Measurements from ENCODE around the gene HTR4.
"Not testable (repeated sequence)": the region's sequence is repeated elsewhere in the genome, so short reads cannot be mapped to it uniquely, and the experiment has no call there.

The HTR4 gene

DNA sequence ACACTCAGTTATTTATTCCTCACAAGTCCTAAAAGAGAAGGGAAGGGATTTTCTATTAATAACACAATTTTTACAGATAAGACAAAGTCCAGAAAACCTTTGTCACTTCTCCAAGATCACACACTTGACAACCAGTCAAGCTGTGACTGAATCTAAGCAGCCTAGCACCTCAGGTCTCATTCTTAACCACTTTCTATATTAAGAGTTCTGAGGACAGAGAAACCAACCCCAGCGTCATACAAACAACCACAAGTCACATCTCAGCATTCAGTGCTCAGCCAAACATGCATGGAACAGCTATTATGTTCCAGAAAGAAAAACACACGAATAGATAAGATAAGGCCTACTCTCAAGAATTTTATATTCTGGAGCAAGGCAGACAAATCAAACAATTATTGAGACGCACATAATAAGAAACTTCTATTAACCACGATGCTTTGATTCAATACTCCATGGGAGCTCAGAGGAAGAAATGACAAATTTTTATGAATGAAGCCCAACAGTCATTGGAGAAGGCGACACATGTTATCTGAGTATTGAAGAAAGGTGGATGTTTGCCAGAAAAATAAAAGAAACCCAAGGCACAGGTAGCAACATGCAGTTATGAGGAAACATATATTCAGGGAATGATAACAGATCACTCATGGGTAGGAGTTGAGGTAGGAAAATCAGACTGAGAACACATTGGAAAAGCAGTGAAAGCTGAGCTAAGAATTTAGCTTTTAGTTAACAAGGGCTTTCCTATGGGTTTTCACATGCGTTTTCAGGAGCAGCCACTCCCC is 113.1 kb downstream of the HTR4 start:
- H3K4me3 ChIP-seq (ENCODE audit: low read length), result no peak overlapping the region
- TF ChIP-seq, protein P1, sequence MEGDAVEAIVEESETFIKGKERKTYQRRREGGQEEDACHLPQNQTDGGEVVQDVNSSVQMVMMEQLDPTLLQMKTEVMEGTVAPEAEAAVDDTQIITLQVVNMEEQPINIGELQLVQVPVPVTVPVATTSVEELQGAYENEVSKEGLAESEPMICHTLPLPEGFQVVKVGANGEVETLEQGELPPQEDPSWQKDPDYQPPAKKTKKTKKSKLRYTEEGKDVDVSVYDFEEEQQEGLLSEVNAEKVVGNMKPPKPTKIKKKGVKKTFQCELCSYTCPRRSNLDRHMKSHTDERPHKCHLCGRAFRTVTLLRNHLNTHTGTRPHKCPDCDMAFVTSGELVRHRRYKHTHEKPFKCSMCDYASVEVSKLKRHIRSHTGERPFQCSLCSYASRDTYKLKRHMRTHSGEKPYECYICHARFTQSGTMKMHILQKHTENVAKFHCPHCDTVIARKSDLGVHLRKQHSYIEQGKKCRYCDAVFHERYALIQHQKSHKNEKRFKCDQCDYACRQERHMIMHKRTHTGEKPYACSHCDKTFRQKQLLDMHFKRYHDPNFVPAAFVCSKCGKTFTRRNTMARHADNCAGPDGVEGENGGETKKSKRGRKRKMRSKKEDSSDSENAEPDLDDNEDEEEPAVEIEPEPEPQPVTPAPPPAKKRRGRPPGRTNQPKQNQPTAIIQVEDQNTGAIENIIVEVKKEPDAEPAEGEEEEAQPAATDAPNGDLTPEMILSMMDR (conservative IDR thresholded peaks at IDR 0.05; ENCODE audit: low read depth, low read length), result no peak
- DNase-seq (ENCODE audit: low read depth), result no peak

DNA sequence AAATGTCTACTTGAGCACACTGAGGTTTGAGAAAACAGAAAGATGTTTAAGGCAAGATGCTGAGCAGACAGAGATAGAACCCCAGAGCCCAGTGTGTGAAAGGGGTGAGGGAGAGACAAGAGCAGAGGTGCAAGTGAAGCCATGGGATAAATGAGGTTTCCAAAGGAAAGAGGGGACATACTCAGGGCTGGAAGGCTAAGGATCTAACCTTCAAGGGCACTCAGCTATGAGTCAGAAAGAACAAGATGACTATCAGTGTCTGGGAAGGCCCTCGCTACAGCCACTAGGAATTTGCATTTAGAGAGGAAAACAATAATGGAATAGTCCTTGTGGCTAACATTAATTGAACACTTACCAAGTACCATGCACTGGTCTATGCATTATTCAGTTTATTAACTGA is 113.7 kb downstream of the HTR4 start:
- TF ChIP-seq, protein P1 (conservative IDR thresholded peaks at IDR 0.05; ENCODE audit: low read depth, low read length), result no peak
- DNase-seq (ENCODE audit: low read depth), result no peak
- H3K4me3 ChIP-seq (ENCODE audit: low read length), result no peak overlapping the region

DNA sequence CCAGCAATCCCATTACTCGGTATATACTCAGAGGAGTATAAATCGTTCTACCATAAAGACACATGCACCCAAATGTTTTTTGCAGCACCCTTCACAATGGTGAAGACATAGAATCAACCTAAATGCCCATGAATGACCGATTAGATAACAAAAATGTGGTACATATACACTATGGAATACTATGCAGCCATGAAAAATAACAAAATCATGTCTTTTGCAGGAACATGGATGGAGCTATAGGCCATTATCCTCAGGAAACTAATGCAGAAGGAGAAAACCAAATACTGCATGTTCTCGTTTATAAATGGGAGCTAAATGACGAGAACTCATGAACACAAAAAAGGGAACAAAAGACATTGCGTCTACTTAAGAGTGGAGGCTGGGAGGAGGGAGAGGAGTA is 114.5 kb downstream of the HTR4 start:
- no peak overlapping the region for H3K4me3 ChIP-seq (ENCODE audit: low read length)
- TF ChIP-seq, protein P1 (conservative IDR thresholded peaks at IDR 0.05; ENCODE audit: low read depth, low read length), result no peak
- DNase-seq (ENCODE audit: low read depth), result no peak

DNA sequence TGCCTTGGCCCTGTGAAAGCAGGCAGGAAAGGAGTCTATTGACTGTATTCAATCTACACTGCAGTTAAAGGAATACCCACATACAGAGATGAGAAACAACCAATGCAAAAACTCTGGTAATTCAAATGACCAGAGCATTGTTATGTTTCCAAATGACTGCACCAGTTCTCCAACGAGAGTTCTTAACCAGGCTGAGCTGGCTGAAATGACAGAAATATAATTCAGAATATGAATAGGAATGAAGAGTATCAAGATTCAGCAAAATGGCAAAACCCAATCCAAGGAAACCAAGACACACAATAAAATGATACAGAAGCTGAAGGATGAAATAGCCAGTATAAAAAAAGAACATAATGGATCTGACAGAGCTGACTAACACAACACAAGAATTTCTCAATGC is 119.1 kb downstream of the HTR4 start:
- no peak for DNase-seq (ENCODE audit: low read depth)
- H3K4me3 ChIP-seq (ENCODE audit: low read length), result no peak overlapping the region
- TF ChIP-seq, protein P1 (conservative IDR thresholded peaks at IDR 0.05; ENCODE audit: low read depth, low read length), result no peak

DNA sequence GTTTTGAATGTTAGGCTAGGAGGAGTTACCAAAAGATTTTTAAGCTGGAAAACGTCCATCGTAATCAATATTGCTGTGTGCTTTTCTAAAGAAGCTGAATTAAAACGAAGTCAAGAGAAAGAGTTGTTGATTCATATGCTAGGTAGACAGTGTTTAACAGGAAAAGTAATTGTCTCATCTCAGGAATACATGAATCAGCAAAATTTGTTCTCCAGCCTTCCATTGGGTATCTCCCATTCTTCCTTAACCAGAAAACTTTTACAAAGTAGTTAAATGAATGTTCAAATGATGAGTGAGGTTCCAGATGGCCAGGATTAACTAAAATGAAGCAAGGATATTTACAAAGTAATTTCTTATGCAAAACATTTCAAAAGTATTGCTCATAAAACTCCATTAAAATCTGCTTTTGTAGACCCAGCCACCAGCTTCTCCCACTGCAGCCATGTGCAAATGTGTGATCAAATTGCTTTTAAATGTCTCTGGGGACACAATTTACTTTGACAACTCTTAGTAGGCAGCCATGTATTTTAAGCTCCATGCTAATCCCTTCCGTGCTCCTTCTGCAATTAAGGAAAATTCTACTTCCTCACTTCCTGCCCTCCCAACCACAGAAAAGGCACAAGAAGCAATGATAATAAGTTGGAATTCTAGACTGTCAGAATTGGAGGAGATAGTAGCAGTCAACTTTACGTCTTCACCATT is 121.2 kb downstream of the HTR4 start:
- H3K4me3 ChIP-seq (ENCODE audit: low read length), result no peak overlapping the region
- TF ChIP-seq, protein P1 (conservative IDR thresholded peaks at IDR 0.05; ENCODE audit: low read depth, low read length), result no peak
- no peak for DNase-seq (ENCODE audit: low read depth)

DNA sequence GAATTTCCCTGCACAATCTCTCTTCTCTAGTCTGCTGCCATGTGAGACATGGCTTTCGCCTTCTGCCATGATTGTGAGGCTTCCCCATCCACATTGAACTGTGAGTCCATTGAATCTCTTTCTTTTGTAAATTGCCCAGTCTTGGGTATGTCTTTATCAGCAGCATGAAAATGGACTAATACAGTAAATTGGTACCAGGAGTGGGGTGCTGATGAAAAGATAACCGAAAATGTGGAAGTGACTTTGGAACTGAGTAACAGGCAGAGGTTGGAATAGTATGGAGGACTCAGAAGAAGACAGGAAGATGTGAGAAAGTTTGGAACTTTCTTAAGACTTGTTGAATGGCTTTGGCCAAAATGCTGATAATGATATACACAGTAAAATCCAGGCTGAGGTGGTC is 124.9 kb downstream of the HTR4 start:
- DNase-seq (ENCODE audit: low read depth); H3K4me3 ChIP-seq (ENCODE audit: low read length): not testable (repeated sequence)

DNA sequence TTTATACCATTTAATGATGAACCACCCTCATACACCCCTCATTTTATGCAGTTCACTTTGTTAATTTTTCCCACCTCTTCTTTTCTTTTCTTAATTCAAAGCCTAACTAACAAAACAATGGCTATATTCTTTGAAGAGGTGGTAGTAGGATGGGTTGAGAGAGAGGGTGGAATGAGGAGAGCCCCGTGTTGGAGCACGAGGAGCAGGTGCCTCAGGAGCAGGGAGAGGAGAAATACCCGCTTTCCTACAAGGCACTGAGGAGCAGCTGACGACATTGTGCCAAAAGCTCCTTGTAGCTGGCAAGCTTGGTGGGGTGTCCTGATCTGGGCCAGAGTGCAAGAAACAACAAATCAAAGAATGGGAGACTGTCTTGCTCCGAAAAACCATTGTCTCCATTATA is 129.6 kb downstream of the HTR4 start:
- H3K4me3 ChIP-seq (ENCODE audit: low read length), result no peak overlapping the region
- DNase-seq (ENCODE audit: low read depth), result no peak
- TF ChIP-seq, protein P1 (conservative IDR thresholded peaks at IDR 0.05; ENCODE audit: low read depth, low read length), result no peak
